Prostate gland (tissue), 2 donors: ENCODE data around the gene CD47. TPM values are rescaled to one million over a fixed set of nuclear protein-coding genes. Genes with fewer than 3 reads are reported as not detected.

Experiments used
- DNase-seq: peaks from one replicate; pipeline ENCODE4 v3.0.0-alpha.2; 2019; ENCODE audit warnings: low spot score
- H3K27ac ChIP-seq, 2 donors: fragments of 200-600 bp; sonication (generic); 2 replicates each; pipeline ENCODE4 v1.5.1; 2017 to 2019
- H3K27me3 ChIP-seq: fragments of 200-600 bp; sonication (generic); replicated peaks from 2 replicates; pipeline ENCODE4 v1.5.1; 2019; ENCODE audit not compliant: insufficient read depth
- H3K36me3 ChIP-seq, 2 donors: fragments of 200-600 bp; sonication (generic); 1 replicate in 1 of 2; 2 replicates in 1 of 2; pipeline versions ENCODE4 v1.5.1 to v1.8.1; 2017 to 2019
- H3K4me1 ChIP-seq: fragments of 200-600 bp; sonication (generic); replicated peaks from 2 replicates; pipeline ENCODE4 v1.5.1; 2019
- H3K4me3 ChIP-seq, 2 donors: fragments of 200-600 bp; sonication (generic); 2 replicates each; pipeline ENCODE4 v1.5.1; 2017 to 2019
- H3K9me3 ChIP-seq: fragments of 200-600 bp; sonication (generic); 2 replicates; pipeline ENCODE4 v1.5.1; 2017
- POLR2A ChIP-seq: fragments of 450-650 bp; IDR thresholded peaks from one replicate; pipeline ENCODE4 v1.6.1; 2016; ENCODE audit warnings: antibody characterized with exemption, mild to moderate bottlenecking
- POLR2AphosphoS5 ChIP-seq: sonication (generic); formaldehyde crosslinking; IDR thresholded peaks from one replicate; pipeline ENCODE4 v1.6.1; 2017; ENCODE audit warnings: antibody characterized with exemption
- whole genome bisulfite sequencing: methylation state at CpG from one replicate; pipeline ENCODE4 v1.1.5; 2018; 5-methylcytosine and 5-hydroxymethylcytosine counted together
- intact Hi-C: fragments of 100-400 bp; cut with DNase I; formaldehyde crosslinking; loops from one replicate; pipeline ENCODE4 v1.14.2; 2022
- total RNA-seq, 2 donors: library from RNA; depleted of rRNA; stranded (reverse); fragments of >200 nt; gene quantifications; one replicate each; pipeline ENCODE4 v1.1.0, GENCODE V29; 2016
- TF ChIP-seq, protein P1 (sequence below), 4 experiments: fragments of 200-600 bp in 2 of 4; fragments of 450-650 bp in 2 of 4; sonication (generic) in 2 of 4; IDR thresholded peaks; 1 replicate in 3 of 4; 2 replicates in 1 of 4; pipeline ENCODE4 v1.5.1; 2016 to 2019; ENCODE audit warnings: antibody characterized with exemption in 4 of 4, mild to moderate bottlenecking in 2 of 4, moderate library complexity in 2 of 4

Gene CD47
- total RNA-seq, 2 donors from 2014 or later: 90.1 to 197 TPM

DNA sequence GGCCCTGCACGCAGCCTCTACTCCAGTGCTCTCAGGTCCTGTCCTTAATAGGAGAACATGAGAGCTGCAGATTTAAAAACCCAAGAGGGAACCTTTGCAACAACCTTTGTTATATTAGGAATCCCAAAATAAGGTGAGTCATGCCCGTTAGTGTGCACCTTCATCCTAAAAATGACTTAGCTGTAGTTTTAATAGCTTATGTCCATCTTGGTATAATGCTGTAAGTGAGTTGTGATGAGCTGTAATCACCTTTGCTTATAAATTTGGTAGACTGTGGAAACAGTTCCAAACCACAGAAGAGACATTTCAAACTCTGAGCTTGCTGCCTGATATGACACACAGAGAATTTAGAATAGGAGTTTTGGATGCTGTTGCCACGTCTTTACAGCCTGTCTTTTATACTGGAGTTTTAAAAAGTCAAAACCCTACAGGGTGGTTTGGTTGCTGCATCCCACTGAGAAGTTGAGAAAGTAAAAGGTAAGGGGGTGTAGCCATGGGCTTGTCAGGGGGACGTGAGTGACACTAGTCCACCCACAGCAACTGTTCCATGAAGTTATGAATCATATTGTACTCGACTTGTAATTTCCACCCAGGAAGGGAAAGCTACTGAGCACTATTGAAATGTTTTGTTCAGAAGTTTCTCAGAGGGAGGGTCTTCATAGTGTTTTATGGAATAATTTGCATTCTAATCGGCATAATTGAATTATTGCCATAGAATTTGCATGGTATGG, 27.4 kb upstream of the CD47 start:
- Histone ChIP-seq H3K4me3 (no peak overlapping the region), H3K36me3 (no peaks in the 10 kb centered on the region), H3K27me3 (no peaks in the 10 kb centered on the region), H3K27ac (no peak overlapping the region), H3K4me1 (no peaks in the 10 kb centered on the region), H3K9me3 (no peaks in the 10 kb centered on the region)
- intact Hi-C loops: no loop called here
- TF ChIP-seq, protein P1, sequence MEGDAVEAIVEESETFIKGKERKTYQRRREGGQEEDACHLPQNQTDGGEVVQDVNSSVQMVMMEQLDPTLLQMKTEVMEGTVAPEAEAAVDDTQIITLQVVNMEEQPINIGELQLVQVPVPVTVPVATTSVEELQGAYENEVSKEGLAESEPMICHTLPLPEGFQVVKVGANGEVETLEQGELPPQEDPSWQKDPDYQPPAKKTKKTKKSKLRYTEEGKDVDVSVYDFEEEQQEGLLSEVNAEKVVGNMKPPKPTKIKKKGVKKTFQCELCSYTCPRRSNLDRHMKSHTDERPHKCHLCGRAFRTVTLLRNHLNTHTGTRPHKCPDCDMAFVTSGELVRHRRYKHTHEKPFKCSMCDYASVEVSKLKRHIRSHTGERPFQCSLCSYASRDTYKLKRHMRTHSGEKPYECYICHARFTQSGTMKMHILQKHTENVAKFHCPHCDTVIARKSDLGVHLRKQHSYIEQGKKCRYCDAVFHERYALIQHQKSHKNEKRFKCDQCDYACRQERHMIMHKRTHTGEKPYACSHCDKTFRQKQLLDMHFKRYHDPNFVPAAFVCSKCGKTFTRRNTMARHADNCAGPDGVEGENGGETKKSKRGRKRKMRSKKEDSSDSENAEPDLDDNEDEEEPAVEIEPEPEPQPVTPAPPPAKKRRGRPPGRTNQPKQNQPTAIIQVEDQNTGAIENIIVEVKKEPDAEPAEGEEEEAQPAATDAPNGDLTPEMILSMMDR (IDR thresholded peaks at IDR 0.05): no peak
- TF ChIP-seq POLR2A (no peak), POLR2AphosphoS5 (no peak)
- DNase-seq: no peak
- WGBS: 78% methylated on average over 6 of the region's 6 CpGs

- H3K4me1 ChIP-seq: no peaks in the 10 kb centered on the region
- TF ChIP-seq POLR2AphosphoS5 (no peak), POLR2A (no peak)
- TF ChIP-seq, protein P1 (IDR thresholded peaks at IDR 0.05): no peak
- no peaks in the 10 kb centered on the region for H3K36me3 ChIP-seq
- no peak overlapping the region for H3K4me3 ChIP-seq
- no peaks in the 10 kb centered on the region for H3K27me3 ChIP-seq
- DNase-seq: no peak
- 73% methylated on average over 6 of the region's 6 CpGs for WGBS
- H3K27ac ChIP-seq: no peak overlapping the region
- H3K9me3 ChIP-seq: no peaks in the 10 kb centered on the region
- intact Hi-C loops: no loop called here
These were observed 26.5 kb upstream of the CD47 start for GRCh38 chr3:108117241-108117775.

DNA sequence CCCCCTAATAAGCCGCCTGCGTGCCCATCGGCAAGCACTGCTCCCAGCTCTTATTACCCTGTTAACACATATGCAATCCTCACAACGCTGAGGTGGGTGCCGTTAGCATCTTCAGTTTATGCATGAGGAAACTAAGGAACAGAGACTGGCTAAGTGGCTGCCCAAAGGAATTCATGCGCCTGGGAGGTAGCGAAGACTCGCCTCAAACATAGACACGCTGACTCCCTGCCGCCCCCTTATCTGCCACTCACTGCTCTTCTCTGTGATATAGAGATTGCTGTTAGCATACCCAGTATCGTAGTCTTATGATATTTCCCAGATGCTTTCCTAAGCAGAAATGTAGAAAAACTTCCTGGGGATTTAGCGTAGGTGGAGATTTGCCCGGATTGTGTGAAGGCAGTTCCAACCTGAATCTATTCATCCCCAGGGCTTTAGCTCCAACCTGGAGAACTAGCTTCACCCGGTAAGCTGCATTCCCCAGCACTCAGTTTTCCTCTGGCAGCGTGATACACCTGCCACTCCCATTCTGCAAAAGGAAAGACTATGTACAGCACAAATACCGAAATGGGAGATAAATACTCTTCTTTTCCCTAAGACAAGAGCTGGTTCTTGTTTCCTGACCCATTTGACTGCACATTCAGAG, 23.7 kb upstream of the CD47 start:
- no peak for TF ChIP-seq POLR2AphosphoS5
- Histone ChIP-seq H3K9me3 (no peaks in the 10 kb centered on the region), H3K4me3 (no peak overlapping the region), H3K27ac (no peak overlapping the region), H3K27me3 (no peaks in the 10 kb centered on the region), H3K36me3 (no peaks in the 10 kb centered on the region), H3K4me1 (no peaks in the 10 kb centered on the region)
- DNase-seq: no peak
- intact Hi-C loops: no loop called here
- 74% methylated on average over 16 of the region's 16 CpGs for WGBS

DNA sequence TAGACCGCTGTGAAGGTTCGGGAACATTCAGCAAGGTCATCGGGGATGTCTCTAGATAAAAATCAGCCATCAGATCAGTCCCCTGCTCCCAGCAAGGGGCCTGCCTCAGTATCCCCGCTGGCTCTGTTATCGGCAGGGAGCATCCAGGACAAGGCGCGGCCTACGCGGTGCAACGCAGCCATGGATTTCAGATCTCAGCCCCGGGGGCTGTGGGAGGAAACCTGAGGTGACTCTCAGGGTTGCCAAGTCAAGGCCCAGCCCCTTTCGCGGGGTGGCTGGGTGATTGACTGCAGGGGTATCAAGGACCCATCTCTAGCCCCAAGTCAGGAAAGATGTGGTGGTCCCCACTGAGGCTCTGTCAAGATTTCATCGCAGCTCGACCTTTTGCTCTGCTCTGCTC, 23.1 kb upstream of the CD47 start:
- Histone ChIP-seq H3K27ac (no peak overlapping the region), H3K9me3 (no peaks in the 10 kb centered on the region), H3K36me3 (no peaks in the 10 kb centered on the region), H3K4me3 (no peak overlapping the region), H3K27me3 (no peaks in the 10 kb centered on the region), H3K4me1 (no peaks in the 10 kb centered on the region)
- intact Hi-C loops: no loop called here
- 91% methylated on average over 15 of the region's 15 CpGs for WGBS
- TF ChIP-seq POLR2A (no peak), POLR2AphosphoS5 (no peak)
- TF ChIP-seq, protein P1 (IDR thresholded peaks at IDR 0.05): no peak
- no peak for DNase-seq

DNA sequence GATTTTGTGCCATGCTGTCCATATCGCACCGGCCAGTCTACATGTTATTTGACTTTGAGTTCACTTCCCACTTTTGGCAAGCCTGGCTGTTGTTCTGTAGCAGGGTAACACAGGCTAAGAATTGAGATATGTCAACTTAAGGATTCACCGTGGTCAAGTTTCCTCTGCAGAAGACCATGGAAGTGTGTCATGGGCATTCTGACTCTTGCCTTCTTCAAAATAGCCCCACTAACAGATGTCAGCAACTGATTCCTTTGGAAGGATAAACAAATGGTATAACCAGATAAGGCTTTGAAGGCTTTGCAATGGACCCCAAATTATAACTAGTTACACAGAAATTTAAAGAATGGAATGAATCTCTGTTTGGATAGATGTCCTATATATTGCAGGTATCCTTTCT, 20.1 kb upstream of the CD47 start:
- H3K27ac ChIP-seq: no peak overlapping the region
- no peaks in the 10 kb centered on the region for H3K9me3 ChIP-seq
- 96% methylated on average over 3 of the region's 3 CpGs for WGBS
- no peak for DNase-seq
- H3K36me3 ChIP-seq: no peaks in the 10 kb centered on the region
- intact Hi-C loops: no loop called here
- no peaks in the 10 kb centered on the region for H3K4me1 ChIP-seq
- TF ChIP-seq, protein P1 (IDR thresholded peaks at IDR 0.05): no peak
- TF ChIP-seq POLR2AphosphoS5 (no peak), POLR2A (no peak)
- no peak overlapping the region for H3K4me3 ChIP-seq
- H3K27me3 ChIP-seq: no peaks in the 10 kb centered on the region
